Neural progenitor cell (in vitro differentiated cells): ENCODE results near the gene GLCE. TPM values are rescaled to one million over a fixed set of nuclear protein-coding genes. Genes with fewer than 3 reads are reported as not detected.

Experiments used
- DNase-seq: peaks from one replicate; pipeline ENCODE4 v3.0.0-alpha.2; 2016; ENCODE audit warnings: low spot score
- H2AFZ ChIP-seq: fragments of 200-600 bp; sonication (generic); replicated peaks from 2 replicates; pipeline ENCODE4 v1.6.1; 2016; ENCODE audit warnings: antibody characterized with exemption
- H3F3A ChIP-seq: fragments of 200-600 bp; sonication (generic); 2 replicates; pipeline ENCODE4 v1.6.1; 2016; ENCODE audit warnings: antibody characterized with exemption, low read depth
- H3K27ac ChIP-seq: fragments of 200-600 bp; sonication (generic); 2 replicates; pipeline ENCODE4 v1.5.1; 2016; ENCODE audit warnings: mild to moderate bottlenecking
- H3K27me3 ChIP-seq: fragments of 200-600 bp; sonication (generic); 2 replicates; pipeline ENCODE4 v1.6.1; 2016; ENCODE audit warnings: mild to moderate bottlenecking, moderate library complexity
- H3K36me3 ChIP-seq: fragments of 200-600 bp; sonication (generic); 2 replicates; pipeline ENCODE4 v1.5.1; 2016
- H3K4me1 ChIP-seq: fragments of 200-600 bp; sonication (generic); 2 replicates; pipeline ENCODE4 v1.6.1; 2016; ENCODE audit warnings: mixed run types
- H3K4me2 ChIP-seq: fragments of 200-600 bp; sonication (generic); 2 replicates; pipeline ENCODE4 v1.6.1; 2016
- H3K4me3 ChIP-seq: fragments of 200-600 bp; sonication (generic); 2 replicates; pipeline ENCODE4 v1.5.1; 2016
- H3K79me2 ChIP-seq: fragments of 200-600 bp; sonication (generic); 2 replicates; pipeline ENCODE4 v1.6.1; 2016; ENCODE audit warnings: low read depth
- H3K9ac ChIP-seq: fragments of 200-600 bp; sonication (generic); 2 replicates; pipeline ENCODE4 v1.6.1; 2016
- H3K9me3 ChIP-seq: fragments of 200-600 bp; sonication (generic); 2 replicates; pipeline ENCODE4 v1.5.1; 2016; ENCODE audit warnings: low read depth
- H4K20me1 ChIP-seq: fragments of 200-600 bp; sonication (generic); 2 replicates; pipeline ENCODE4 v1.6.1; 2016; ENCODE audit warnings: low read depth
- H3K27ac Mint-ChIP-seq: 3 replicates; pipeline ENCODE4 v1.8.0; 2021; ENCODE audit warnings: mixed read lengths
- H3K27me3 Mint-ChIP-seq: 2 replicates; pipeline ENCODE4 v1.8.0; 2022; ENCODE audit warnings: low read depth, mild to moderate bottlenecking, inconsistent platforms, moderate library complexity, mixed read lengths; ENCODE audit not compliant: insufficient read depth
- H3K36me3 Mint-ChIP-seq: 3 replicates; pipeline ENCODE4 v1.8.0; 2021; ENCODE audit warnings: mixed read lengths
- H3K4me1 Mint-ChIP-seq: 3 replicates; pipeline ENCODE4 v1.8.0; 2021; ENCODE audit warnings: mixed read lengths
- H3K4me3 Mint-ChIP-seq: 3 replicates; pipeline ENCODE4 v1.8.0; 2021; ENCODE audit warnings: mild to moderate bottlenecking, moderate library complexity, mixed read lengths
- H3K9me3 Mint-ChIP-seq: 3 replicates; pipeline ENCODE4 v1.8.0; 2020; ENCODE audit warnings: mixed read lengths
- CTCF ChIP-seq: fragments of 200-600 bp; sonication (generic); IDR thresholded peaks from 2 replicates; pipeline ENCODE4 v1.5.1; 2017; ENCODE audit warnings: antibody characterized with exemption, mild to moderate bottlenecking
- EZH2 ChIP-seq: fragments of 200-600 bp; sonication (generic); IDR thresholded peaks from 2 replicates; pipeline ENCODE4 v1.6.1; 2017; ENCODE audit warnings: antibody characterized with exemption, mild to moderate bottlenecking, moderate library complexity
- EZH2phosphoT487 ChIP-seq: fragments of 200-600 bp; sonication (generic); IDR thresholded peaks from 2 replicates; pipeline ENCODE4 v1.6.1; 2017; ENCODE audit warnings: antibody characterized with exemption
- total RNA-seq: library from RNA; depleted of rRNA; stranded (reverse); fragments of >200 nt; gene quantifications from 2 replicates; pipeline ENCODE4 v1.2.3, GENCODE V29; 2015; ENCODE audit warnings: low replicate concordance

GLCE gene
- total RNA-seq, 1 donor from 2014 or later, result 22.7 TPM

- H3K27me3 ChIP-seq, result no peaks in the 10 kb centered on the region
- Mint-ChIP-seq H3K4me3 (no peak overlapping the region), H3K9me3 (no peaks in the 10 kb centered on the region), H3K4me1 (no peaks in the 10 kb centered on the region), H3K27me3 (no peaks in the 10 kb centered on the region), H3K36me3 (no peaks in the 10 kb centered on the region), H3K27ac (no peak overlapping the region)
- no peaks in the 10 kb centered on the region for H3K4me1 ChIP-seq
- no peaks in the 10 kb centered on the region for H3K36me3 ChIP-seq
- H3K4me2 ChIP-seq, result no peak overlapping the region
- DNase-seq, result no peak
- H3K9ac ChIP-seq, result no peak overlapping the region
- no peaks in the 10 kb centered on the region for H3F3A ChIP-seq
- no peaks in the 10 kb centered on the region for H4K20me1 ChIP-seq
- H3K4me3 ChIP-seq, result no peak overlapping the region
- no peak overlapping the region for H2AFZ ChIP-seq
- H3K79me2 ChIP-seq, result no peaks in the 10 kb centered on the region
- no peaks in the 10 kb centered on the region for H3K9me3 ChIP-seq
- no peak overlapping the region for H3K27ac ChIP-seq
- TF ChIP-seq EZH2 (no peak), CTCF (no peak), EZH2phosphoT487 (no peak)
Observed at GRCh38 chr15:69237718-69238117, 77.3 kb downstream of the GLCE start.

- Mint-ChIP-seq H3K9me3 (no peaks in the 10 kb centered on the region), H3K27ac (no peak overlapping the region), H3K27me3 (no peaks in the 10 kb centered on the region), H3K4me1 (no peaks in the 10 kb centered on the region), H3K4me3 (no peak overlapping the region), H3K36me3 (no peaks in the 10 kb centered on the region)
- Histone ChIP-seq H2AFZ (no peak overlapping the region), H3K36me3 (no peaks in the 10 kb centered on the region), H3K4me1 (no peaks in the 10 kb centered on the region), H3K27me3 (no peaks in the 10 kb centered on the region), H3K79me2 (no peaks in the 10 kb centered on the region), H3K4me3 (no peak overlapping the region), H3F3A (no peaks in the 10 kb centered on the region), H3K4me2 (no peak overlapping the region), H3K9ac (no peak overlapping the region), H3K27ac (no peak overlapping the region), H3K9me3 (no peaks in the 10 kb centered on the region), H4K20me1 (no peaks in the 10 kb centered on the region)
- TF ChIP-seq EZH2 (no peak), EZH2phosphoT487 (no peak), CTCF (no peak)
- DNase-seq, result no peak
Observed at GRCh38 chr15:69244798-69245197, 84.4 kb downstream of the GLCE start.

GRCh38 chr15:69253156-69253555 is 92.7 kb downstream of the GLCE start:
- no peaks in the 10 kb centered on the region for H3K27me3 Mint-ChIP-seq
- Histone ChIP-seq H3F3A (no peaks in the 10 kb centered on the region), H3K4me1 (peaks cover 14% of the 10 kb centered on the region), H3K27ac (no peak overlapping the region), H3K79me2 (no peaks in the 10 kb centered on the region), H2AFZ (no peak overlapping the region), H3K4me3 (no peak overlapping the region), H4K20me1 (no peaks in the 10 kb centered on the region), H3K9ac (no peak overlapping the region), H3K9me3 (no peaks in the 10 kb centered on the region), H3K27me3 (no peaks in the 10 kb centered on the region), H3K36me3 (no peaks in the 10 kb centered on the region), H3K4me2 (no peak overlapping the region)
- peaks cover 8% of the 10 kb centered on the region for H3K4me1 Mint-ChIP-seq
- peaks cover 2% of the 10 kb centered on the region for H3K9me3 Mint-ChIP-seq
- DNase-seq, result peak; percentile 8
- no peak for TF ChIP-seq CTCF
- no peak for TF ChIP-seq EZH2phosphoT487
- no peak for TF ChIP-seq EZH2
- H3K27ac Mint-ChIP-seq, result peak overlapping the region; percentile 44
- H3K4me3 Mint-ChIP-seq, result no peak overlapping the region
- H3K36me3 Mint-ChIP-seq, result peaks cover 6% of the 10 kb centered on the region
